OCI-LY1 (cell line): Measurements from ENCODE around the gene CABCOCO1.

Source experiments
- H2AFZ ChIP-seq: fragments of 200-600 bp; sonication (generic), shearing (Covaris generic); 2 replicates; pipeline ENCODE4 v1.6.0; 2014; ENCODE audit warnings: antibody characterized with exemption, mild to moderate bottlenecking, low read length
- H3F3A ChIP-seq: fragments of 200-600 bp; sonication (generic), shearing (Covaris generic); 2 replicates; pipeline ENCODE4 v1.6.0; 2014; ENCODE audit warnings: mild to moderate bottlenecking, antibody characterized with exemption, low read length, moderate library complexity; ENCODE audit not compliant: insufficient read depth
- H3K27ac ChIP-seq: fragments of 200-600 bp; sonication (generic); 2 replicates; pipeline ENCODE4 v1.5.1; 2014; ENCODE audit warnings: low read length, mixed run types, mild to moderate bottlenecking, low read depth; ENCODE audit not compliant: poor library complexity, severe bottlenecking
- H3K27me3 ChIP-seq: fragments of 200-600 bp; sonication (generic); 2 replicates; pipeline ENCODE4 v1.6.0; 2014; ENCODE audit warnings: antibody characterized with exemption, mild to moderate bottlenecking, low read length, moderate library complexity; ENCODE audit not compliant: insufficient read depth
- H3K36me3 ChIP-seq: fragments of 200-600 bp; sonication (generic); 2 replicates; pipeline ENCODE4 v1.6.1; 2014; ENCODE audit warnings: mild to moderate bottlenecking, antibody characterized with exemption, low read length, moderate library complexity, mixed read lengths; ENCODE audit not compliant: insufficient read depth
- H3K4me1 ChIP-seq: fragments of 200-600 bp; sonication (generic); 2 replicates; pipeline ENCODE4 v1.5.1; 2014; ENCODE audit warnings: mild to moderate bottlenecking, low read length, moderate library complexity; ENCODE audit not compliant: insufficient read depth, severe bottlenecking
- H3K4me2 ChIP-seq: fragments of 200-600 bp; sonication (generic), shearing (Covaris generic); 2 replicates; pipeline ENCODE4 v1.6.1; 2014; ENCODE audit warnings: low read length
- H3K4me3 ChIP-seq: fragments of 200-600 bp; sonication (generic); 2 replicates; pipeline ENCODE4 v1.5.1; 2014; ENCODE audit warnings: low read length, low read depth, mild to moderate bottlenecking, mixed read lengths; ENCODE audit not compliant: poor library complexity, severe bottlenecking
- H3K79me2 ChIP-seq: fragments of 200-600 bp; shearing (Covaris generic); 2 replicates; pipeline ENCODE4 v1.6.1; 2016; ENCODE audit warnings: mixed run types, low read length, mixed read lengths; ENCODE audit not compliant: insufficient read depth
- H3K9ac ChIP-seq: fragments of 200-600 bp; sonication (generic), shearing (Covaris generic); 2 replicates; pipeline ENCODE4 v1.6.1; 2014; ENCODE audit warnings: mild to moderate bottlenecking, low read length, mixed read lengths
- H3K9me2 ChIP-seq: fragments of 200-600 bp; sonication (generic), shearing (Covaris generic); 2 replicates; pipeline ENCODE4 v1.6.1; 2014; ENCODE audit warnings: low read depth, mild to moderate bottlenecking, low read length, mixed read lengths
- H3K9me3 ChIP-seq: fragments of 200-600 bp; shearing (Covaris generic); 2 replicates; pipeline ENCODE4 v1.6.1; 2014; ENCODE audit warnings: low read length, mixed read lengths
- H4K20me1 ChIP-seq: fragments of 200-600 bp; sonication (generic), shearing (Covaris generic); 2 replicates; pipeline ENCODE4 v1.6.0; 2016; ENCODE audit warnings: mild to moderate bottlenecking, low read length; ENCODE audit not compliant: insufficient read depth
- EZH2 ChIP-seq: fragments of 200-600 bp; sonication (generic), shearing (Covaris generic); IDR thresholded peaks from 2 replicates; pipeline ENCODE4 v1.8.0; 2017; ENCODE audit warnings: borderline replicate concordance, mixed run types, mild to moderate bottlenecking, antibody characterized with exemption, low read length, moderate library complexity, mixed read lengths
- TF ChIP-seq, protein P1 (sequence below): fragments of 200-600 bp; sonication (generic), shearing (Covaris generic); IDR thresholded peaks from 2 replicates; pipeline ENCODE4 v1.5.1; 2017; ENCODE audit warnings: mild to moderate bottlenecking, antibody characterized with exemption, low read length, moderate library complexity, mixed read lengths

Gene CABCOCO1

GRCh38 chr10:61635932-61636331, 26.8 kb upstream of the CABCOCO1 start:
- Histone ChIP-seq H3K4me3 (no peak overlapping the region), H3K79me2 (no peaks in the 10 kb centered on the region), H3K9me3 (no peaks in the 10 kb centered on the region), H3K9me2 (no peaks in the 10 kb centered on the region), H3K9ac (no peak overlapping the region), H4K20me1 (no peaks in the 10 kb centered on the region), H3K27ac (no peak overlapping the region), H3K4me2 (no peak overlapping the region), H3F3A (no peaks in the 10 kb centered on the region), H3K36me3 (no peaks in the 10 kb centered on the region), H3K27me3 (no peaks in the 10 kb centered on the region), H3K4me1 (no peaks in the 10 kb centered on the region), H2AFZ (no peak overlapping the region)
- TF ChIP-seq, protein P1, sequence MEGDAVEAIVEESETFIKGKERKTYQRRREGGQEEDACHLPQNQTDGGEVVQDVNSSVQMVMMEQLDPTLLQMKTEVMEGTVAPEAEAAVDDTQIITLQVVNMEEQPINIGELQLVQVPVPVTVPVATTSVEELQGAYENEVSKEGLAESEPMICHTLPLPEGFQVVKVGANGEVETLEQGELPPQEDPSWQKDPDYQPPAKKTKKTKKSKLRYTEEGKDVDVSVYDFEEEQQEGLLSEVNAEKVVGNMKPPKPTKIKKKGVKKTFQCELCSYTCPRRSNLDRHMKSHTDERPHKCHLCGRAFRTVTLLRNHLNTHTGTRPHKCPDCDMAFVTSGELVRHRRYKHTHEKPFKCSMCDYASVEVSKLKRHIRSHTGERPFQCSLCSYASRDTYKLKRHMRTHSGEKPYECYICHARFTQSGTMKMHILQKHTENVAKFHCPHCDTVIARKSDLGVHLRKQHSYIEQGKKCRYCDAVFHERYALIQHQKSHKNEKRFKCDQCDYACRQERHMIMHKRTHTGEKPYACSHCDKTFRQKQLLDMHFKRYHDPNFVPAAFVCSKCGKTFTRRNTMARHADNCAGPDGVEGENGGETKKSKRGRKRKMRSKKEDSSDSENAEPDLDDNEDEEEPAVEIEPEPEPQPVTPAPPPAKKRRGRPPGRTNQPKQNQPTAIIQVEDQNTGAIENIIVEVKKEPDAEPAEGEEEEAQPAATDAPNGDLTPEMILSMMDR, result no peak
- no peak for TF ChIP-seq EZH2

- Histone ChIP-seq H3K27ac (no peak overlapping the region), H3F3A (no peaks in the 10 kb centered on the region), H3K9ac (no peak overlapping the region), H3K9me3 (no peaks in the 10 kb centered on the region), H3K27me3 (no peaks in the 10 kb centered on the region), H3K36me3 (no peaks in the 10 kb centered on the region), H4K20me1 (no peaks in the 10 kb centered on the region), H2AFZ (no peak overlapping the region), H3K9me2 (no peaks in the 10 kb centered on the region), H3K4me1 (no peaks in the 10 kb centered on the region), H3K4me2 (no peak overlapping the region), H3K79me2 (no peaks in the 10 kb centered on the region), H3K4me3 (no peak overlapping the region)
- no peak for TF ChIP-seq EZH2
- TF ChIP-seq, protein P1, result no peak
Measured at GRCh38 chr10:61639952-61640351, 22.8 kb upstream of the CABCOCO1 start.

DNA sequence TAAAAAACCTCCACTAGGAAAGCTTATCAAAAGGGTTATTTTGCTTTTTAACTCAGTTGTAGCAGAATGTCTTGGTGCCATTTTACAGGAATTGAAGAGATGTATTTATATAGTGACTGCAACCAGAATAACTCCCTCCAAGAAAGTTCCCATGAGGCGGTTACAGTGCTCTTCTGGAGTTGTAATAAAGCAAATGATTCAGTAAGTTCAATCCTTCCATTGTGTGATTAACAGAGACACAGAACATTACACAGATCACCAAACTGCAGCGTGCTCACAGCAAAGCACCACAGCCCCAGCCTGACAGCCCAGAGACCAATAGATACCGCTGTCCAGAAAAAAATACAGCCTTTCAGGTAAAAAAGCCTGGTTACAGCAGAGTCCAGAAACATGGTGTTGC, 21.9 kb upstream of the CABCOCO1 start:
- no peak overlapping the region for H2AFZ ChIP-seq
- H3K27ac ChIP-seq, result no peak overlapping the region
- H3K79me2 ChIP-seq, result no peaks in the 10 kb centered on the region
- TF ChIP-seq, protein P1, result no peak
- no peak for TF ChIP-seq EZH2
- H4K20me1 ChIP-seq, result no peaks in the 10 kb centered on the region
- no peaks in the 10 kb centered on the region for H3K27me3 ChIP-seq
- no peak overlapping the region for H3K4me3 ChIP-seq
- no peaks in the 10 kb centered on the region for H3K9me3 ChIP-seq
- no peaks in the 10 kb centered on the region for H3K4me1 ChIP-seq
- no peaks in the 10 kb centered on the region for H3F3A ChIP-seq
- H3K4me2 ChIP-seq, result no peak overlapping the region
- H3K9ac ChIP-seq, result no peak overlapping the region
- H3K36me3 ChIP-seq, result no peaks in the 10 kb centered on the region
- no peaks in the 10 kb centered on the region for H3K9me2 ChIP-seq
